HG03520 (cell line): ENCODE measurements around the gene ATAT1.

Experiments
- ATAC-seq: cut with Tn5 transposase; IDR thresholded peaks from one replicate; pipeline ENCODE4 v1.9.1; 2021; ENCODE audit warnings: mild to moderate bottlenecking, moderate library complexity; ENCODE audit not compliant: unreplicated experiment

The ATAT1 gene

DNA sequence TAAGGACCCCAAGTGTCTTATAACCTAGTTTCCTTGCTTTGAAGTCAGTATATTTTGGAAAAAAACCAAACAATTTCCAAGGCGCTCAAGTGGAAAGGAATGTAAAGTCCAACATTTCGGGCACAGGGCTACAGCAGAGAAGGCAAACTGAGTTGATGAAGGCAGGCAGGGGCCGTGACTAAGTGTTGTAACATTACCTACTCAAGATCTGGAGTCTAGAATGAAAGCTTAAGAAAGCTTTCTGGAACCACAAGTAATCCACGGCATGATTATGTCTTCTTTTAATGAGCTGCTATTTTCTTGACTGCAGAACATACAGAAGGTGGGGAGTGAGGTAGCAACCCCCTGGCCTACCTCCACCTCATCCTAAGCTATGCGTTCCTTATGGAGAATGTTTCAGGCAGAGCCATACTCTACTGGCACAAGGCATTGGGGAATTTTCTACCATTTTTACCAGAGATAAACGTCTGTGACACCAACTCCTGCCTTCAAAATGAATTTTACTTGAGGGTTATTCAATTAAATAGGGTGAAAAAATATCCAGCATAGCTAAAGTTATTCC, 13.9 kb upstream of the ATAT1 start:
- ATAC-seq: no peak

DNA sequence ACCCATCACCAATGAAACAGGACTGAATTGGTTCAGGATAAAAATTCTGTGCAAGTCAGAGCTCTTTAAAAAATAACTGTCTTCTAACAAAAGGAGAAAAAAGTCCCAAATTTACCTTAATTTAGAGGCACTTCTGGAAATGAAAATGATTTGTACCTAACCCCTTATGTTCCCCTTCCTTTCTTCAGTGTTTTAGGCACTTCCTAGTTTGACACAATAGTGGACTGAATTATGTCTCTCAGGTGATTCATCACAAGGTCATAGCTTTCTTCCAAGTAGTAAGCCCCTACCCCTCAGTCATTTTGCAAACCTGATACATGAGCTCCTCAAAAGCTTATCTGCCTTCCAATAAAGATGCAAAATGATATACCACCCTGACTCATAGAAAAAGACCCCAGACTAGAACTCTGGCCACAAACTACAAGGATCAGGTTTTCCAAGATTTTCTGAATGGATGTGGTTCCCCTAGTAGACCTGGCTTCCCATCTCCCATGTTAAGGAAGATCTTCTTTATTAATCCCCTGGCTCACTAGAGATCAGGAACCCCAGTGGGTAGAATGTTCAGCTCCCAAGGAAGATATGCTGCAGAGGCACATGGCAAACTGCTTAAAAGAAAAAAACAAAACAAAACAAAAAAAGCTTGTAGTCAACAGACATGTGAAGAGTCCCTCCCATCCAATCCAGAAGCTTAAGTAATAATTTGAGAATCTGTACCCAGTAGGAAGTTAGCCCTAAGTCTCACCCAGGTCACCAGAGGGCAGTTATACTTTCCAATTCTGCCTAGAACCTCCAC, 13.2 kb upstream of the ATAT1 start:
- no peak for ATAC-seq

DNA sequence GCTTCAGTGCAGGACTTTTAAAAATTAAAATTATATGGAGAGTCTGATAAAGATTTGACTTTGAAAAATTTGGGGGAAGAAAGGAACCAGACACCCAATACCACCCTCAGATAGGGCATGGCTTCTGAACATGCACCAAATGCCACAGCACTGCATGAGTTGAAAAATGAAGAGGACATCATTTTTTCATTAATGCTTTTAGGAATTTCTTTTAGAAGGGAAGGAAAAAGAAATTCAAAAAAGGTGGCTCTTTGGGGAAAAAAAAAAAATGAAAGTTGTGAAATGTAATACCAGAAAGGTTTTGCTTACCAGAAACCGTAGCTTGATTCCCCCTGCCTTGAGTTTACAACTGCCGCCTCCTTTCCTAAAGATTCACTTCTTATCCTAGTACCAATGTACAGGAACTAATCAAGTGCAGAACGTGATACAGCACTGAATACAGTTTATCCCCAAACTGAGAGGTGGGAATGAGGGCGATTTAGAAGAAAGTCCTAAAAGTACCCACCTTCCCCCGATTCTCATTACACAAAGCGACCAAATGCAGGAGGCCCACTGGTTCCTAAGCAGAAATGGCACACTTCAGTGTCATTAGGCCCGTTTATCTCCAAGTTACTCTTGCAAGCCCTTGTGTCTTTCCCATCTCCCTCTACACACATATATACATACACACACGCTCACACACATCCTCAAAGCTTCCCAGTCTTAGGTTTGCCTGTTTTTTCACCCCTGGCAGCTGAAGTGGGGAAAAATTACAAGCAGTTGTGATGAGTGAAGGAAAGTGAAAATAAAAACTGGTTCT, 12.4 kb upstream of the ATAT1 start:
- ATAC-seq: no peak

DNA sequence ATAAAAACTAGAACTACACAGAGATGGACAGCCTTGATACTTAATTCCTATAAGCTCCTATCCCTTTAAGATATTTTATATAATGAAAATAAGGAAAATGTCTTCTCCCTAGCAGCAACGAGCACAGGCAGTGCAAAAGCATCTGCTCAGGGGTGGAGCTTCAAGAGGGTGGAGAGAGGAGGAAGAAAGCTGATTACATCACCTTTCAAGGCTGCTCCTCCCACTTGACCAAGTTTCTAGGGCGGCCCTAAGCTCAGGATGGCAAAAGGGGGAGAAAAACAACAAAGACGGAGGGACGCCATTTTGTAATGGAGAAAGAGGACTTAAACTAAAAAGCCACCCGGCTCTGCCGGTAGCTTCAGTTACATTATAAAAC, 11.8 kb upstream of the ATAT1 start:
- ATAC-seq: peak; percentile 30

DNA sequence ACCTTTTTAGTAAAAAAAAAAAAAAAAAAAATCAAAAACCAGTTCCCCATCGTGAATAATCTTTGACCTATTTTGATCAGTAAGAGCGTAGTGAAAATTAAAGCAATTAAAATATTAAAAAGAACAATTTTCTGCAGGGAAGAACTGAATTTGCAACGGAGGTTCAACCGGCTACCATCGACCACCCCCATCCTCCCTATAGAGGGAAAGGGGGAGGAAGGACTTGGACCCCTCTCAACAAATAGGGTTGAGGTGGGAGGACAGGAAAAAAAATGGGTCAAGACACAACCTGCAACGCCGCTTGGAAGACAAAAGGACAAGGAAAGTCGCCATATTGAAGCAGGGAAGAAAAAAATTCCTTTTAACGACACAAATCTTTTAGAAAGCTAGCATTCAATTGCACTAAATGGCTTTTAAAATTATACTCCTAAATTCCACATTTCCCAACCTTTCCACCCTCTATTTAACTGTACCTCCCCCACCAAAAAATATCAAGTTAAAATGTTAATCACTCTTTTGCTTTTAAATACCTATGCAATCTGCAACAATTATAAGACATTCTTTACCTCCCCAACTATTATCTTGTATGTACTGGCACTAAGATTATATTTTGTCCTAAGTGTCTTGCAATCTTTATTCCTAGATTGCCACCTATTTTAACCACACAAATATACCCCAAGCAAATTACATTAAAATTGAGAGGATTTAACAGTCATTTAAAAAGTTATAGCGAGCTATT, 11.3 kb upstream of the ATAT1 start:
- ATAC-seq: no peak

DNA sequence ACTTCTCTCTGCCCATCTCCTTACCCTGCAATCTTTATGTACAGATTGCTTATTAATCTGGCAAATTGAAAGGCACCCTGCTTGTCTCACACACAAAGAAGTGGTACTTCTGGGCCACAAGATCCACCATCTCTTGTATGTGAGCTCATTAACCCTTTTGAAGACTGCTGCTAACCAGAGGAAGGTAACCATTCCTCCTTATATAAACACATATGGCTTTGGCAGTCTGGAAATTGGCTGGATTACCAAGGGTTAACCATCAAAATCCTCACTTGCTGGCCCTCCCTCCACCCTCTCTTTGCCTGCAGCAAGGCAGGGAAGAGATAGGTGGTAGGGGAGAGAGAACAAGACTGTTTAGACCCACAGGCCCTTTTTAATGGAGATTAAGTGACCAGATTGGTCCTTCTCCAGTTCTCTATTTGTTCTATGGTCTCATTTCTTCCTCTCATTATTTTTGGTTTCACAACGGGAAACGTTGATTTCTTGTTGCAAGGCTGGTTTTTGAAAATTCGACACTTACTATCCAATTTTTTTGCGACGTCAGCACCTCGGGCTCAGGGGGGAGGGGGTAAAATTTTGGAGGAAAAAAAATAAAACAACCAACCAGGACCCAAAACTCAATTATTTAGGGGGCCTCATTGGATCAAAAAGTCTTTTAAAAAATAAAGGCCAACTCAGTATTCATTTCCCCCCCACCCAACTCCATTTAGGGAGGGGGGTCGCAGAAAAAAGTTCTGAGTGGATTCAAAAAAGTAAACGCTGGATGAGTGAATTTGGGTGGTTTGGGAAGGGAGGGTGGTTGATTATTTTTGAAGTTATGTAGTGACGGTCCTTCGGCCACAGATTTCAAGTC, 10.5 kb upstream of the ATAT1 start:
- ATAC-seq: no peak

DNA sequence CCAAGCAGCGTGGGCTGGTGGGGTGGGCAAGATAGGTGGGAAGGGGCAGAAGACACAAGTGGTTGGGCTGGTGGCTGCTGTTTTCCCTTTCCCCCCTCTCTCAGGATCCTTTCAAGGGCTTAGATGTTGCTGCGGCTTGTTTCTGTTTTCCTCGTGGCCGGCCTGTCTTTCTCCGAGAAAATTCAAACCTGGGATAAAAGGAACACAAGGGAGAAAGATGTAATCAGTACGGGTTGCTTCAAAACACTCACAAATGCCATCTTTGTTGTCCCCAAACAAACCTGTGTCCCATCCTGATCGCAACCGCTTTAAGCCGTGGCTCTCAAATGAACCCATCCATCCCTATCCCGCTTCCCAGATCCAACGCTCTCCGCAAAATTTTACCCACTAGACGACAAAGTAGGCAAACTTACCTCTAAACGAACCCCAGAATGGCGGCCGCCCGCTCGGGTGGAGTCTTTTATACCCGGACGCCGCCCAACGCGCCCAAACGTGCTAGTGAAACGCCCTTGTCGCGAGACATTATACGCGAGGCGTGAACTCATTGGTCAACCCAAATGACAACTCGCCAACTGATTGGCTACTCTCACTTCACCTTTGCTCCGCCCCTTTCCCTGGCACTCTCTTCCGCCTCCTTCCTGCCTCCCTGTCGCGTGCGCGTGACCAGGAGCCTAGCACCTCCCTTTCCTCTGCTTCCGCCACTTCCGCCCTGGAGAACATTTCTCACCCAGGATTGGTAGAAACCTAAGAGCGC, 9.7 kb upstream of the ATAT1 start, which contains the start of gene PPP1R10:
TSS of gene PPP1R10 (minus strand) at position 433 of the 754 bp plus-strand sequence. CDS start 7,299 bp downstream, outside the sequence.
- peak; percentile 77 for ATAC-seq

DNA sequence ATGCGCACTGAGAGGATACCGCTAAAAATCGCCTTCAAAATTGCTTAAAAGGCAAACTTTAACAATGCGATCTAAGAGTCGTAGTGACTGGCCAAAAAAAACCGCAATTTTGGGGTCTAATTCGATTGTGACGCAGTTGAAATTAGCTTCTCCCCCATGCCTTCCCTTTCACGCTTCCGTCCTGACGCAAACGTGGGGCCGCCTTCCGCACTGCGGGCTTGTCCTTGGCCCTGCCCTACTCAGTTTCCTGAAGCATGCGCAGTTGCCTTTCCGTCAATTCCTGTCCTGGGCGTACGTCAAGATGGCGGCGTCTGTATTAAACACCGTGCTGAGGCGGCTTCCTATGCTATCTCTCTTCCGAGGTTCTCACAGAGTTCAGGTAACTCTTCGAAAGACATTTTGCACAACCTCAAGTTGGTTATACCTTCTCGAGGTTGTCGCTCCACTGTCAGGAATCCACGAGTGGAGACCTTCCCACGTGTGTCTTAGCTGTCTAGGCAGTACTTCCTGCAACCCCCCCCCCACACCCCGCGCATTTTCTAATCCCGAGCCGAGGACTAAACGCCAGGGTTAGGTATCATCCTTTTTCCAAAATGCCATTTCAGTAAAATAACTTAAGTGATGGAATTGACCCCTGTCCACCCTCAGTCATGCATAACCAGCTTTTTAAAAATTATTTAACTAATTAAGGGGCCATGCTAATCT, 9.0 kb upstream of the ATAT1 start, which contains the start of gene MRPS18B:
TSS of gene MRPS18B (plus strand) at position 276 of the 705 bp plus-strand sequence. CDS start at position 302, 26 bp downstream.
- peak; percentile 67 for ATAC-seq

DNA sequence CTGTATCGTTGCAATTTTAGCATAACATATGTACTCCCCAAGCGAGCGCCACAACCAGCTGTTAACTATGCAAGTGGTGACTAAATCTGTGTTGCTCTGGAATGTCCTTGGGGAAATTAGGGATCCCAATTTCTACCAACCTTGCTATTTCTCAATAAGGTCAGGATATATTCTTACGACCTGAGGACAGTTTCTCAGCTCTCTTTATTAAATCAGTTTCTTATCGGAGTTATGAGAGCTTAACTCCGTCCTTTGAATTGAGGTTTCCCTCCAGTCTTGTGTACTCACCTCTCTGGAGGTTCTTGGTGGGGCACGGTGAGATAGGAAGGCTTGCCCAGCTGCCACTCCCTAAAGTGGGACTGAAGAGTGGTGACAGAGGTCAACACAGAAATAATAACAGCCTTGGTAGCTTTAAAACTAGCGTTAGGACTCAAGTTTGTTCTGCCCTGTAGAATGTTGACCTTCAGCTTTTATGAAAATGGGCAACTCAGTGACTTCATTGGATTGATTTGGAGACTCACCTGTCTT, 8.3 kb upstream of the ATAT1 start:
- no peak for ATAC-seq

DNA sequence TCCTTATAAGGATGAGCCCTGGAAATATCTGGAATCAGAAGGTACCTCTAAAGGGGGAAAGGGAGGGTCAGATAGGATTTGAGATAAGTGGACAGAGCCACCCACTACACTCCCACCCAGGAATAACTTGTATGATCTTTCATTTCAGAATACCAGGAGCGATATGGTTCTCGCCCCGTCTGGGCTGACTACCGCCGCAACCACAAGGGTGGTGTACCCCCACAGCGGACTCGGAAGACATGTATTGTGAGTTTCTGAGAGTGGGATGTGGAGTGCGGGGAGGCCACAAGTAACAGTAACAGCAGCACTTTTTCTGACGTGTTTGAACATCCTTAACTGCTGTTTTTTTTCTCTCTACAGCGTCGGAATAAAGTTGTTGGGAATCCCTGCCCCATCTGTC, 7.1 kb upstream of the ATAT1 start:
- ATAC-seq: no peak

DNA sequence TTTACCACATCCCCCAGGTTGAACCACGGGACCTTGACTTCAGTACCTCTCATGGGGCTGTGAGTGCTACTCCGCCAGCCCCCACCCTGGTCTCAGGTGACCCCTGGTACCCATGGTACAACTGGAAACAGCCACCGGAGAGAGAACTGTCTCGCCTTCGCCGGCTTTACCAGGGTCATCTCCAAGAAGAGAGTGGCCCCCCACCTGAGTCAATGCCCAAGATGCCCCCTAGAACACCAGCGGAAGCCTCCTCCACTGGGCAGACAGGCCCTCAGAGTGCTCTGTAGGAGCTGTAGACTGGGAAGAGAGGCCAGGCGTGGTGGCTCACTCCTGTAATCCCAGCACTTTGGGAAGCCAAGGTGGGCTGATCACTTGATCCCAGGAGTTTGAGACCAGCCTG, 1.2 kb upstream of the ATAT1 start:
- no peak for ATAC-seq

DNA sequence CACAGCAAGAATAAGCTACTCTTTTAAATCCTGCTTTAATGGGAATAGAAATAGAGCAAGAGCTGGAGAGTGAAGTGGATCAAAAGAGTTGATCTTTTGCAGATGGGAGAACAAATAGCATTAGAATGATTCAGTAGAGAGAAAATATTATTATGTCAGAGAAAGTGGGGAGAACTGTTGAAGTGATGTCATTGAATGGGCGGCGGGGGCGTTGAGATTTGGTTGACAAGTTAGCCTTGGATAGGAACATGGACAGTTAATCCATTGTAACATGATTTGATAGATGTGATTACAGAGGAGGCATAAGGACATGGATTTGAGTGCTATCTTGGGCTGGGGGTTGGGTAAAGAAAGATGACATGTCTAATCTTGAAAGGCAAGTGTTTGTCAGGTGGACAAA, 9.2 kb downstream of the ATAT1 start:
- no peak for ATAC-seq

DNA sequence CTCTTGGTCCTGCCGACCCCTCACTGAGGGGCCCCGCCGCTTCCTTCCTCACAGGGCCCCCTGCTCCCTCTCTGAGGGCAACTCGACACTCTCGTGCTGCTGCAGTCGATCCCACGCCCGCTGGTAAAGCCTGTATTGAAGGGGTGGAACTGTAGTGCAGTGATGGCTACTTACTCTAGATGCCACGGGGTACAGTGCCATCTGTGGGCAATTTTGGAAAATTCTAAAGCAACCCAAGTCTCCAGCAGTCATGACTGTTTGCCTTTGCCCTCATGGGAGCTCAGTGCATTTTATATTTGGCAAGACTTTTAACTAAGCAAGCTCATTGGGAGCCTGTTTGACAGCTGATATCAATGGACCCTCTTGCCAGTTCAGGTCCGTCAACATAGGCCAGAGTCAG, 13.8 kb downstream of the ATAT1 start:
- no peak for ATAC-seq

DNA sequence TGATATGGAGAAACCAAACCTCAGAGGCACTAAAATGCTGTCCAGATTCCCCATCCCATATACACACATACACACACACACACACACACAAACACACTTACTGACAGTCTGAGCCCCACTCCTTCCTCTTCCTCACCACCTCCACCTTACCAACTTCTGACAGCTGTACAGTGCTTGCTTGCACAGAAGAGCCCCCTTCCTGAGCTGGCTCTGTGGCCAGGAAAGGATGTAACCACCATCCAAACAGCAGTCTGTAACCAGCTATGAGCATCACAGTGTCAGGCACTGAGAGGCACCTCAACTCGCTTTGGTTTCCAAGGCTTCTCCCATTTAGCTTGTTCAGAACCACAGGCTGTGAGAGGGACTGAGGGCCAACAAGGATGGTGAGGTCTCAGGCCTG, 14.4 kb downstream of the ATAT1 start:
- ATAC-seq: no peak

DNA sequence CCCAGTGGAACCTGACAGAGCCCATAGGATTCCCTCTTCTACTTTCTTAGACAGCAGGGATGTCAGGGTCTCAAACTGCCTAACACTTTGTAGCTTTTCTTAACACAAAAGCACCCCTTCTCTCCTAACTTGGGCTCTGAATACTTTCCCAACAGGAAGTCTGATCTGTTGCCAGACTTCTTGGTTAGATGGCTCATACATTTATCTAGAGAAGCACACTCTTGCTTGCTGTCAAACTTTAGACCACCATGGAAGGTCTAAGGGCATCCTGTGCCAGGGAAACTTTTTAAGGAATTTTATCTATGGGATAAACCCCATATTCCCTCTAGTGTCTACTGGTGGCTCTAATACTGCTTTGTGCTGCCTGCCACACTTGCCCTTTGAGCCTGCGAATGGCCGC, 17.0 kb downstream of the ATAT1 start:
- ATAC-seq: no peak

DNA sequence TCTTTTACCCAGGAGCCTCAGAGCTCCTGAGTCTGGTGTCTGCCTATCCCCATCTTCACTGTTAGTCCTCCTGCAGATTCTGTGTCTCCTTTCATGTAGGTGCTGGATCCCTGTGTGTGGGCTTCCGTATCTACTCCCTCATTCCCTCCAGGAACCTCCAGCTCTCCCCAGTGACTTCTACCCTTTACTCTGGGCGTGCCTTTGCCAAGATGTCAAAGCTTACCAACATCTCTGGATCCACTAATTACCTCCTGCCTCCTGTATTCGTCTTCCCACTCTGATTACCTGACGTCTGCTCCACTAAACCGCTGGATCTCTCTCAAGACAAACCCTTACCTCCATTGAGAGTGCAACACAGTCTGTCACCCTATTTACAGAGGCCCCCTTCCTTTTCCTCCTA, 18.1 kb downstream of the ATAT1 start:
- ATAC-seq: no peak

DNA sequence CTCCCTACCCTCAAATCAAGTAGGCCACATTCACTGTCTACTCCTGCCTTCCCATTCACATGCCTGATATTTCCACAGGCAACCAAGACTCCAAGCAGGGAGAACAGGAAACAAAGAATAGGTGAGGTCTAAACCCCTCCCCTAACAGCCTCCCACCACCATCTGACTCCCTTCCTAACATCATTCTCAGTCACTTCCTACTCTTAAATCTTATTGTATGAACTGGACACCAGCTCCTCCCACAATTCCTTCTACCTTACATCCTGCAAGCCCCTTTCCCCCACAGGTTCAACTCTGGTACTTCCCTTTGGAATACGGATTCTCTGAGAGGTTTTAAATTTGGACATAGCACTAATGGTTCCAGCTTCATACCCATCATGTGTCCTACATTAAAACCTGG, 19.3 kb downstream of the ATAT1 start:
- no peak for ATAC-seq

DNA sequence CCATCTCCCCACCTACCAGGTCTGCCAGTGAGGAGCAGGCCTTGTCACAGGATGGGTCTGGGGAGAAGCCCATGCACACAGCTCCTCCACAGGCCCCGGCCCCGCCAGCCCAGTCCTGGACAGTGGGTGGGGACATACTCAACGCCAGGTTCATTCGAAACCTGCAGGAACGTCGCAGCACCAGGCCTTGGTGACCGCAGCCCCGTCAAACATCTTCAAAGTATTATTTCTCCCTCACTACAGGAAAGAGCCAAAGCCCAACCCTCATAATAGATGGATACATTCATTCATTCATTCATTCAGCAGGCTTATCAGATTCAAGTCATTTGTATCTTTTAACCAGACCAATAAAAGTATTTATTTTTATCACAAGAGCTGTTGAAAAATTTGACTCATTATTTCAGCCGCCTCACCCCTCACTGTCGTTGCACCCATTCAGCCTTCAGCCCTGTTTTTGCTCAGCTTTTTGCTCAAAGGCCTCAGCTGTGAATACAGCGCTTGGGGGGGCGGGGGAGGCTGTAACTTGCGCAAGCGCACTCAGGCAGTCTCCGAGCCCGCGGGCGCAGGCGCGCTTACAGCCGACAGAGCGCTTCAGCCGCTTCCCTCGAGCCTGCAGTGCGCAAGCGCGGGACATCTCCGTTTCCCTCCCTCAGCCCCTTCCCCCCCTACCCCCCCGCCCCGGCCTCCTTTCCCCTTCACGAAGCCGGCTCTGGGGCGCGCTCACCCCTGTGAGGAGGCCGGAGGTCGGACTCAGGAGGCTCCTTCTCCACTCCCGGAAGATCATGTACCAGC, 20.0 kb downstream of the ATAT1 start, which contains the start of gene C6orf136:
TSS of gene C6orf136 (plus strand) at position 684 of the 792 bp plus-strand sequence. CDS start at position 783, 99 bp downstream.
- peak; percentile 44 for ATAC-seq
